Left ventricle myocardium inferior (tissue), 1 donor: Measurements from ENCODE around the gene GARIN1A. TPM values are rescaled to one million over a fixed set of nuclear protein-coding genes. Genes with fewer than 3 reads are reported as not detected.

Experiments
- DNase-seq: peaks from one replicate; pipeline ENCODE4 v3.0.0-alpha.2; 2020
- H3K27ac ChIP-seq: fragments of 200-600 bp; replicated peaks from 2 replicates; pipeline ENCODE4 v1.8.0; 2021
- H3K27me3 ChIP-seq: fragments of 200-600 bp; 2 replicates; pipeline ENCODE4 v1.8.0; 2021; ENCODE audit warnings: low read depth
- H3K36me3 ChIP-seq: fragments of 200-600 bp; 2 replicates; pipeline ENCODE4 v1.8.0; 2021
- H3K4me1 ChIP-seq: fragments of 200-600 bp; 2 replicates; pipeline ENCODE4 v1.8.0; 2021
- H3K4me3 ChIP-seq: fragments of 200-600 bp; 2 replicates; pipeline ENCODE4 v1.8.0; 2021; ENCODE audit warnings: mild to moderate bottlenecking, moderate library complexity
- H3K9me3 ChIP-seq: fragments of 200-600 bp; replicated peaks from 2 replicates; pipeline ENCODE4 v1.8.0; 2021
- intact Hi-C: fragments of 100-400 bp; cut with micrococcal nuclease; formaldehyde crosslinking; loops from one replicate; pipeline ENCODE4 v1.11.0; 2022
- total RNA-seq: library from RNA; stranded (reverse); fragmentation: NEBNext Ultra II Directional; extraction: Animal tissue kit (Norgen Biotek cat#: 25700); gene quantifications from one replicate; pipeline ENCODE4 v1.2.1, GENCODE V29; 2021
- TF ChIP-seq, protein P1 (sequence below): fragments of 200-600 bp; IDR thresholded peaks from 2 replicates; pipeline ENCODE4 v1.8.0; 2021; ENCODE audit warnings: antibody characterized with exemption, mild to moderate bottlenecking, borderline replicate concordance
- donor health status: DM: no; HTN: yes; CAD: no; lungs with severe emphysema.

Gene GARIN1A
- total RNA-seq, 1 donor from 2014 or later, result 1.6 TPM

GRCh38 chr7:128693373-128694015, 21.4 kb downstream of the GARIN1A start:
- Histone ChIP-seq H3K4me3 (no peak overlapping the region), H3K9me3 (no peaks in the 10 kb centered on the region), H3K27me3 (peaks cover 28% of the 10 kb centered on the region), H3K27ac (no peak overlapping the region), H3K4me1 (peaks cover 9% of the 10 kb centered on the region), H3K36me3 (no peaks in the 10 kb centered on the region)
- DNase-seq, result no peak
- intact Hi-C loops, result no loop called here
- TF ChIP-seq, protein P1, sequence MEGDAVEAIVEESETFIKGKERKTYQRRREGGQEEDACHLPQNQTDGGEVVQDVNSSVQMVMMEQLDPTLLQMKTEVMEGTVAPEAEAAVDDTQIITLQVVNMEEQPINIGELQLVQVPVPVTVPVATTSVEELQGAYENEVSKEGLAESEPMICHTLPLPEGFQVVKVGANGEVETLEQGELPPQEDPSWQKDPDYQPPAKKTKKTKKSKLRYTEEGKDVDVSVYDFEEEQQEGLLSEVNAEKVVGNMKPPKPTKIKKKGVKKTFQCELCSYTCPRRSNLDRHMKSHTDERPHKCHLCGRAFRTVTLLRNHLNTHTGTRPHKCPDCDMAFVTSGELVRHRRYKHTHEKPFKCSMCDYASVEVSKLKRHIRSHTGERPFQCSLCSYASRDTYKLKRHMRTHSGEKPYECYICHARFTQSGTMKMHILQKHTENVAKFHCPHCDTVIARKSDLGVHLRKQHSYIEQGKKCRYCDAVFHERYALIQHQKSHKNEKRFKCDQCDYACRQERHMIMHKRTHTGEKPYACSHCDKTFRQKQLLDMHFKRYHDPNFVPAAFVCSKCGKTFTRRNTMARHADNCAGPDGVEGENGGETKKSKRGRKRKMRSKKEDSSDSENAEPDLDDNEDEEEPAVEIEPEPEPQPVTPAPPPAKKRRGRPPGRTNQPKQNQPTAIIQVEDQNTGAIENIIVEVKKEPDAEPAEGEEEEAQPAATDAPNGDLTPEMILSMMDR, result no peak

DNA sequence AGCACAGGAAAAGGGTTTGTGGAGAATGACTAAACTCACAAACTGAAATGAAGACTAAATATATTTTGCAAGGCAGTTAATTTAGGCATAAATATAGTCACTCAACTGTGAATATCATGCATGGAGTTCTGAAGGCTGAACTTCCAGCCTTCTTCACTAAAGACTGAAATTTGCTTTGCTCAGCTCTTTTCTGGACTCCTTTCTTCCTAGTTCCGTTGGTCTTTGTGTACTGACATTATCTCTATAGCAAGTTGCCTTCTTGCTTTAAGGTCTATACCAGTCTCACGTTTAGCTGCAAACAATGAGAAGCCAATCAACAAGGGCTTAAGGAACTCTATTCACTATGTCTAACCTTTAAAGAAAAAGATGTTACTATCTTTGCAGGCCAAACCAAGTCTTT, 22.6 kb downstream of the GARIN1A start:
- no peak overlapping the region for H3K4me3 ChIP-seq
- no peaks in the 10 kb centered on the region for H3K36me3 ChIP-seq
- DNase-seq, result no peak
- no peak overlapping the region for H3K27ac ChIP-seq
- no peaks in the 10 kb centered on the region for H3K9me3 ChIP-seq
- peaks cover 40% of the 10 kb centered on the region for H3K27me3 ChIP-seq
- TF ChIP-seq, protein P1, result no peak
- intact Hi-C loops, result no loop called here
- peaks cover 9% of the 10 kb centered on the region for H3K4me1 ChIP-seq

GRCh38 chr7:128697302-128697905, 25.3 kb downstream of the GARIN1A start:
- Histone ChIP-seq H3K27ac (no peak overlapping the region), H3K4me1 (peaks cover 9% of the 10 kb centered on the region), H3K36me3 (no peaks in the 10 kb centered on the region), H3K4me3 (peak overlapping the region; percentile 59), H3K27me3 (peaks cover 53% of the 10 kb centered on the region), H3K9me3 (no peaks in the 10 kb centered on the region)
- peak; percentile 26 for DNase-seq
- TF ChIP-seq, protein P1, result peak; percentile 37
- intact Hi-C loops, result no loop called here

GRCh38 chr7:128699196-128699712, 27.2 kb downstream of the GARIN1A start:
- Histone ChIP-seq H3K4me3 (no peak overlapping the region), H3K27me3 (peaks cover 53% of the 10 kb centered on the region), H3K36me3 (no peaks in the 10 kb centered on the region), H3K4me1 (peaks cover 9% of the 10 kb centered on the region), H3K9me3 (no peaks in the 10 kb centered on the region), H3K27ac (no peak overlapping the region)
- TF ChIP-seq, protein P1, result no peak
- no peak for DNase-seq
- intact Hi-C loops, result no loop called here

- TF ChIP-seq, protein P1, result no peak
- Histone ChIP-seq H3K36me3 (no peaks in the 10 kb centered on the region), H3K27me3 (peaks cover 53% of the 10 kb centered on the region), H3K27ac (no peak overlapping the region), H3K4me1 (peaks cover 9% of the 10 kb centered on the region), H3K9me3 (no peaks in the 10 kb centered on the region), H3K4me3 (no peak overlapping the region)
- DNase-seq, result no peak
- intact Hi-C loops, result no loop called here
These were observed 27.8 kb downstream of the GARIN1A start for GRCh38 chr7:128699895-128700294.
